Astrocyte of the spinal cord (primary cell): Measurements from ENCODE around the gene PTPRG.

Experiments used
- DNase-seq: peaks from one replicate; pipeline ENCODE4 v3.0.0; 2011; ENCODE audit warnings: low read depth, low spot score
- H3K4me3 ChIP-seq: 2 replicates; pipeline ENCODE4 v1.5.1; 2011; ENCODE audit warnings: low read depth, mild to moderate bottlenecking, low read length, moderate library complexity
- in situ Hi-C: cut with HindIII; loops from 2 replicates; pipeline ENCODE4 v1.10.0; 2017; ENCODE audit warnings: low sequenced_read_pairs
- TF ChIP-seq, protein P1 (sequence below): IDR thresholded peaks from 2 replicates; pipeline ENCODE4 v1.5.1; 2012; ENCODE audit warnings: low read depth, mild to moderate bottlenecking, low read length, inconsistent platforms

The PTPRG gene

DNA sequence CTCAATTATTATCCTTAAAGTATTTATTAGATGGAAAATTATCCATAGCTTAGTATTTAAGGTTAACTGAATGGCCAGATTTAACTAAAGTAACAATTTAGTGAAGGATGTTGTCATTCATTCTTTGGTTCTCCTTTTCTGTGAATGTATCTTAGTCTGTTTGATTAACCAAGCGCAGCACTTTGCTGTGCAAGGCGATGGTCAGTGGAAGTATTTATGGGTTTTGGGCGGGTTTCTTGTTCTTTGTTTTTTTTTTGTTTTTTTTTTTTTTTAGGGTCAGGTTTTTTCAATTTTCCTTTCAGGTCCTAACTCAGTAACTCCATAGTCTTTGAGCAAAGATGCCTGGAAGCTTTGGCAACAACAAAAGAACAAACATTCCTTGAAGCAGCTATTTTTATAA is 328.8 kb downstream of the PTPRG start:
- no peak for DNase-seq
- H3K4me3 ChIP-seq: no peak overlapping the region
- in situ Hi-C loops: no loop called here
- TF ChIP-seq, protein P1, sequence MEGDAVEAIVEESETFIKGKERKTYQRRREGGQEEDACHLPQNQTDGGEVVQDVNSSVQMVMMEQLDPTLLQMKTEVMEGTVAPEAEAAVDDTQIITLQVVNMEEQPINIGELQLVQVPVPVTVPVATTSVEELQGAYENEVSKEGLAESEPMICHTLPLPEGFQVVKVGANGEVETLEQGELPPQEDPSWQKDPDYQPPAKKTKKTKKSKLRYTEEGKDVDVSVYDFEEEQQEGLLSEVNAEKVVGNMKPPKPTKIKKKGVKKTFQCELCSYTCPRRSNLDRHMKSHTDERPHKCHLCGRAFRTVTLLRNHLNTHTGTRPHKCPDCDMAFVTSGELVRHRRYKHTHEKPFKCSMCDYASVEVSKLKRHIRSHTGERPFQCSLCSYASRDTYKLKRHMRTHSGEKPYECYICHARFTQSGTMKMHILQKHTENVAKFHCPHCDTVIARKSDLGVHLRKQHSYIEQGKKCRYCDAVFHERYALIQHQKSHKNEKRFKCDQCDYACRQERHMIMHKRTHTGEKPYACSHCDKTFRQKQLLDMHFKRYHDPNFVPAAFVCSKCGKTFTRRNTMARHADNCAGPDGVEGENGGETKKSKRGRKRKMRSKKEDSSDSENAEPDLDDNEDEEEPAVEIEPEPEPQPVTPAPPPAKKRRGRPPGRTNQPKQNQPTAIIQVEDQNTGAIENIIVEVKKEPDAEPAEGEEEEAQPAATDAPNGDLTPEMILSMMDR: no peak

DNA sequence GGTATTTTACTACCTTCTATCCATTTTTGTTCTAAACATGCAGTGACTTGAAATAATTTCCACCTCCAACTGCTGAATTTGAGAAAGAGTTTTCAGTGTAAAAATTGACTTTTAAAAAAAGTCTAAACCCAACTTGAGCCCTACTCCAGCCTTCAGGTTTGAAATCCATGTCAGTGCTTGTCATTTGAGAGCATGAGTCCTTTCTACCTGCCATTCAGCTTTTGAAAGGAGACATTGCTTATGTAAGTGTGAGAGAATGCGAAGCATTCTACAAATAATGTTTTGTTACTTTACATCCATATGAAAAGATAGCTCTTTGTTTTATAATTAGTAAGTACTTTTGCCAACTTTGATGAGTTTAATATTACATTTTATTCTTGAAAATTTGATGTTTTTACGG is 329.2 kb downstream of the PTPRG start:
- no peak overlapping the region for H3K4me3 ChIP-seq
- in situ Hi-C loops: no loop called here
- DNase-seq: no peak
- TF ChIP-seq, protein P1: no peak

DNA sequence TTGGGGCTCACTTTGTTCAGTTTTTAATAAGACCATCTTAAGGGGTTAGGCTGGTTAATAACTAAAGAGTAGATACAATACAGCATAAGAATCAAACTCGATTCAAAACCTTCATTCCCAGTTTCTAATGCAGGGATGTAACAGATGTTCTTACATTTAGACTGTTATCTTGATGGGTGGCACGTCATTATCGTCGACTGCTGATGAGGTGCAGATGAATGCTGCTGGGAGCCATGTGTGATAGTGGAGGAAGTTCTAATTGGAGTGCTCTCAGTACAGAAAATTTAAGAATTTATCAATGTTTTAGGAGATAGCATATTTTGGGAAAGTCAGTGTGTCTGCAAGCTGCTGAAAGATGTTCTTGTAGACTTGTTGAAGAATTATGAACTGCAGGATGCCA is 331.5 kb downstream of the PTPRG start:
- DNase-seq: no peak
- H3K4me3 ChIP-seq: no peak overlapping the region
- in situ Hi-C loops: no loop called here
- TF ChIP-seq, protein P1: no peak

DNA sequence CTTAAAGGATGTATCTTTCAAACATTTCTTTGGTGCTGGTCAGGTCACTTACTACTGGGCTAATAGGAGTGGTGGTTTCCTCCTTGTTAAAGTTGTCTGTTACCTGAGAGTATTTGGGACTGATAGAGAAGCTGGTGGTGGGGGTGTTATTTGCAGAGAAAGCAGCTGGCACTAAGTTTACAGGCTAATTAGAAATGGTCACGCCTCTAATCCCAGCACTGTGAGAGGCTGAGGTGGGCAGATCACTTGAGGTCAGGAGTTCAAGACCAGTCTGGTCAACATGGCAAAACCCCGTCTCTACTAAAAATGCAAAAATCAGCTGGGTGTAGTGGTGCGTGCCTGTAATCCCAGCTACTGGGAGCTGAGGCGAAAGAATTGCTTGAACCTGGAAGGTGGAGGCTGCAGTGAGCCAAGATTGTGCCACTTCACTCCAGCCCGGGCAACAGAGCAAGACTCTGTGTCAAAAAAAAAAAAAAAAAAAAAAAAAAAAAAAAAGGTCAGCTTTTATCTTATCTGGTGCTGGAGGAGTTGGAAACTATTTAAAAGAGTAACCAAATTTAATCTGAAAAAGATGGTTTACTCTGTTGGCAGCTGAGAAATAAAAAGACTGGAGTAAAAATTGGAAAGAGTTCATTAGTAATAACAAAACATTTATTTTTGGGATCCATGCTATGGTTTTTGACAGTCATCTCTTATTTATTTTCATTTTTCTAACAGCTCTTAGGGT is 332.6 kb downstream of the PTPRG start:
- no peak for DNase-seq
- no peak overlapping the region for H3K4me3 ChIP-seq
- TF ChIP-seq, protein P1: no peak
- in situ Hi-C loops: no loop called here

DNA sequence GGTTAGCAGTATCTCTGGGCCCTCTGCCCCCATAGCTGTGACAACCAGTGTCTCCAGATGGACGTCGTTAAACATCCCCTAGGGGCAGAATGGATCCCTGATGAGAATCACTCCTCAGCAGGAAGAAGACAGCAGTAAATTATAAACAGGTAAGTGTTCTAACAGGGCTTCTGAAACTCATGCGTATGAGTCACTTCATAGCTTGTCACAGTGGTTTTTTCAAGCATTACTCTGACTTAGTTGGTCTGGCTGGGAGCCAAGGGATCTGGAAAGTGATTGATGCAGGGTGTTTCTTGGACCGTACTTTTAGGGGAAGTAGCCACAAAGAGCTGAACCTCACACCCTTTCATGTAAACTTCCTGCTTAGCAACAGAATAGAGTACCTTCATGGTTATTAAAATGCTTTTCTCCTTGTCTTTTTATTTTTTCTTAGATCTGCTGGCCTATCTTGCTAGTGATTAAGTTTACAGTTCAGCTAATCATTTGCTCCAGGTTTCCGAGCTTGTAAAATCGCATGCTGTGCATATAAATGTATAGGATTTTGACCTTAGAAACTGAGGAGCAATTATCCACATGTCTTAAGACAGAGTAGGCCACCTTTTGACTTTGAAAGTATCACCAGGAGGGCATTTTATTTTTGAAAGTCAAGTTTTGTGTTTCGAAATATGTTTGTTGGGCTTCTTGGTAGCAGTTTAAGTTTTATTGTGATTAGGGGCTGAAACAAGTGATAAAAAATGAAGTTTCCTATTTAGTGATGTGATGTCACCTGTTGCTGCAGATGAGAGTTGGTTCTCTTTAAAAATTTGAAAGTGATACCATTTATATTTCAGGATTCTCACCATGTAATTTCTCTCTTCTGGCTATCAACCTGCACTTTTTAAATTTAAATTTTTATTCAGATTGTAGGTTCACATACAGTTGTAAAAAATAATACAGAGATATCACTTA is 333.9 kb downstream of the PTPRG start:
- no peak overlapping the region for H3K4me3 ChIP-seq
- peak; percentile 95 for DNase-seq
- TF ChIP-seq, protein P1: no peak
- in situ Hi-C loops: no loop called here

DNA sequence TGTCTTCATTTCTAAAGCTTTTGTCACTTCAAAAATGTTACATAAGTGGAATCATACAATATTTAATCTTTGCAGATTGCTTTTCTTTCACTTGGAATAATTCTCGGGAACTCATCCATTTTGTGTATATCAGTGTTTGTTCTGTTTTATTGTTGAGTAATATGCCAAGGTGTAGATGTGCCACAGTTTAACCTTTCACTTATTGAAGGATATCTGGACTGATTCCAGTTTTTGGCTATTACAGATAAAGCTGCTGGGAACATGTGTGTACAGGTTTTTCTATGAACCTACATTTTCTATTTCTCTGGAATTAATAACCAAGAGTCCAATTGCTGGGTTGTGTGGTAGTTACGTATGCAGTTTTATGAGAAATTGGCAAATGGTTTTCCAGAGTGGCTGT is 334.9 kb downstream of the PTPRG start:
- no peak for DNase-seq
- in situ Hi-C loops: no loop called here
- TF ChIP-seq, protein P1: no peak
- H3K4me3 ChIP-seq: no peak overlapping the region
